ENCODE data around the gene MEF2D. TPM values are rescaled to one million over a fixed set of nuclear protein-coding genes. Genes with fewer than 3 reads are reported as not detected.

MEF2D gene
- polyA plus RNA-seq, 4 donors = 21.1 to 30.2 (median 24.2) TPM

DNA sequence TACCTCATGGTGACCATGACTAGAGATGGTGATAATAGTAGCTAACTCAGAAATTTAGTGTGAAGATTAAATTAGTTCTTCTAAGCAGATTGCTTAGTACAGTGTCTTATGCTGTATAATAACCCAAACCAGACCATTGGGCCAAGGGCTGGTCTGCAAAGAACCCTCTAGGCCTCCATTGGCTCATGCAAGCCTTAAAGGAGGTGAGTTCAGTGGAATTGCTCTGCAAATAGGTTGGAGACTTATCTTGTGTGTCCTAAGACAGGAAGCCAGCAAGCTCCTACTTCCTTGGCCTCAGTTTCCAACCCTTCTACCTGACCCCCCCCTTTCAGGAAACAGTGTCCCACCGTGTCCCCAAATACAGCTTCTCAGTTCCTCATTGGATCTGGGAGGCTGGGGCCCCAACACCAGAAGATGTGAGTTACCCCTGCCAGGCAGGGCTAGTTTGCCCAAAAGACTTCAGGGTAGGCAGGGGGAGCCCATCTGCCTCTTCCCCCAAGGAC, 1.9 kb upstream of the MEF2D start:
- DNase-seq (ENCODE audit: low read depth in 4 of 4, low spot score in 3 of 4) = no peak

DNA sequence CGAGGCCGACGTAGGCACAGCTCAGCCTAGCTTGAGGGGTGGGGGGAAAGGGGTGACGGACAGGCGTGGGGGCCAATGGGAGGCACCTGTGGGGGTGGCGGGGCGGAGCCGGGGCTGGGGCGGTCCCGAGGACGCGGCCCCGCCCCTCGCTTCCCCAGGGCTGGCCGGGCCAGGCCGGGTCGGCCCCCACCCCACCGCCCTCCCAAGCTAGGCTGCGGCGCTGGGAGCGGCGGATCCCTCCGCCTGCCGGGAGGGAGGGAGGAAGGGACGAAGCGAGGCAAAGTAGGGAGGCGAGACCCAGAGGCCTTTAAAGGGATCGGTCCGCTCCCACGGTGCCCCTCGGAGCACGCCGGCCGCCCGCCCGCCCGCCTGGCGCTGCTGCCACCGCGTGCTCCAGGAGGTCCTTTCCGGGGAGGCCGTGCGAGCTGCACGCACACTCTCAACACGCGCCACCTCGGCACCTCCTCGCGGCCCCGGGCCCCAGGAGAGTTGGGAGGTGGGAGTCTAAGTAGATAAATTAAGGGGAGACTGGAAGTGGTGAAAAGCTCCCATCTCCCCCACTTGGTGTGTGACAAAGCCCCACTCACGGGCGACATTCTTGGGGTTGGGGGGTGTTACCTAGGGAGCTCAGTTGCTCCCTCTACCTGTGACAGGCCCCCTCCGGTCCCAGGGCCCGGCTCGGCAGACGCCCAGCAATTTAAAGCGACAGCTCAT, 375 bp upstream of the MEF2D start:
- DNase-seq (ENCODE audit: low read depth in 4 of 4, low spot score in 3 of 4) = peak; percentile 80 to 92 (median 89)

DNA sequence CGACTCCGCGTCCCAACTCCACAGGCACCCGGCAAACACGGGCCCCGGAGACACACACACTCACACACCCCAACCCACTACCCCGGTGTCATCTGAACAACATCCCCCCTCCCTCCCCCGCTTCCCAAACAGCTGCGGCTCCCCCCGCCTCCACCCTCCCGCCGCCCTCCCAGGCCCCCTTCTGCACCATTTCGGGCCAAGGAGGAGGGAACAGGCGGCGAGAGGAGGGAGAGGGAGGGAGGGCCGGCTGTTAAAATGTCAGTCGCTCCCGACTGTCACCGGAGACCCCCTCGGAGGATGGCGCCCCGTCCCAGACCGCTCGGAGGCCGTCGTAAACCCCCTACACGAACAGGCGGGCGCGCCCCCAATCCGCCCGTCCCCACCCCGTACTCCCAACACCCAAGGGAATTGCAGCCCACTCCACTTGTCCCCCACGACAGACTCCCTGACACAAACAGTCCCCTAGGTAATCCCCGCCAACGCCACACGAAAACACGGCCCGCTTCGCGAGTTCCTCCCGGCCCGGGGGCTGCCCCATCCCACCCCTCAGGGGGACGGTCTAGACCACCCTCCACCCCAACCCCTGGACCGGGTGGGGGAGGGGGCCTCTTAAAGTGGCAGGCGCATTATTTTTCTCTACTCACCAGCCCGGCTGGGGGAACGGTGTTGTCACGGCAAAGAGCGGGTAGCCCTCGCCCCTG, 583 bp downstream of the MEF2D start:
- no peak for DNase-seq (ENCODE audit: low read depth in 4 of 4, low spot score in 3 of 4)

DNA sequence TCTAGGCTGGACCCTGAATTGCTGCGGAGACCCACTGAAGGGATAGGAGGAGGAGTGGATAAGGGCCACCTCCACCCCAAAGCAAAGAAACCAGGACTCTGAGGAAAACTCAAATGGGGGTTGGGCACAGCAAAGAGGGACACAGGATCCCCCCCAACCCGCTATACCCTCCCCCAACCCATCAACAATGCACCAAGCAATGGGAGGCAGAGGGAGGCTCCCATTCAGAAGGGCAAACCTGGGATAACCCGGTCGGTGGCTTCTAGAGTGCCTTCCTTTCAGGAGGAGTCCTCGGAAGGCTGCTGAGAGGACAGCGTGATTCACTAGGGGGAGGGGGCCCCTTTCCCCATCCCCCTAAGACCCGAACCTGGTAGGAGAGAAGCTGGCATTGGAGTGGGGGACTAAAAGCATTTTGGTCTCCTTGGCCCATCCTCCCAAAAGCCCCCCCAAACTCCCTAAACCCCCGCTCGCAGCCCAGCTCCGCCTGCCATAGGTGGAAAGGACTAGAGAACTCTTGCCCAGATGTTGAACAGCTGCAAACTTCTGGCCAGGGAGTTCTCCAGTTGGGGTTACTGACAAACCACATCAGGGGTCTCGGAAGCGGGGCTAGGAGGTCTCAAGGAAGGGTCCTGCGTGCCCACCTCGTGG, 1.3 kb downstream of the MEF2D start:
- peak in 1 of 4 donors; percentile 48 for DNase-seq (ENCODE audit: low read depth in 4 of 4, low spot score in 3 of 4)

DNA sequence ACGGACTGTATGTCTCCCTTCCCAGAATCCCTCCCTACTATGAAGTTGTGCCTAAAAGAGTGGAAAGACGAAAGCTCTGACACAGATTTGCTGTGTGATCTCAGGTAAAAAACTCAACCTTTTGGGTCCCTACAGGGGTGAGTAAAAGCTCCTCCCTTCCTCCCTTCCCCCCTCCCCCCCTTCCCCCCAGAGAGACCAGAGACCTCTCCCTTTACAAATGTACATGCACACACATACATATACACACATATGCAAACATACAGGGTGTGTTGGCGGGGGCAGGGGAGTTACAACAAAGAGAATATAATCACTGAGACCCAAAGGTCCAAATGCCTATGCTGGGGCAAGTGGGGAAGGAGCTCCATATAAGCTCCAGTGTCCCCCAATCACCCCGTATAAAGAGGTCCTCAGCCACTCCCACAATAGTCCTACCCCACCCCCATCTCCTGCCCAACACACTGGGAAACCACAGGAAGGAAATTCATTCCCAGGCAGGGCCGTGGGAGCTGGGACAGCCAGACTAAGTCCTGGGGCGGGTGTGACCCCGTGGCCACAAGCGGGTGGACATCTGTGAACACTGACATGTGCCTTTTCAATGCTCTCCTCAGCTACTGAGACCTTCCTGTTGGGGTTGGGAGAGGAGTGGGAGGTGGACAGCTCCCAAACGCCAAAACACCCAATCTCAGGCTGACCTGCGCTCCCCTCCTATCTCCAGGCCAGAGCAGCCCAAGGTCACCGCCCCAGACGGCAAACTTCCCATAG, 2.0 kb downstream of the MEF2D start:
- DNase-seq (ENCODE audit: low read depth in 4 of 4, low spot score in 3 of 4) = no peak

DNA sequence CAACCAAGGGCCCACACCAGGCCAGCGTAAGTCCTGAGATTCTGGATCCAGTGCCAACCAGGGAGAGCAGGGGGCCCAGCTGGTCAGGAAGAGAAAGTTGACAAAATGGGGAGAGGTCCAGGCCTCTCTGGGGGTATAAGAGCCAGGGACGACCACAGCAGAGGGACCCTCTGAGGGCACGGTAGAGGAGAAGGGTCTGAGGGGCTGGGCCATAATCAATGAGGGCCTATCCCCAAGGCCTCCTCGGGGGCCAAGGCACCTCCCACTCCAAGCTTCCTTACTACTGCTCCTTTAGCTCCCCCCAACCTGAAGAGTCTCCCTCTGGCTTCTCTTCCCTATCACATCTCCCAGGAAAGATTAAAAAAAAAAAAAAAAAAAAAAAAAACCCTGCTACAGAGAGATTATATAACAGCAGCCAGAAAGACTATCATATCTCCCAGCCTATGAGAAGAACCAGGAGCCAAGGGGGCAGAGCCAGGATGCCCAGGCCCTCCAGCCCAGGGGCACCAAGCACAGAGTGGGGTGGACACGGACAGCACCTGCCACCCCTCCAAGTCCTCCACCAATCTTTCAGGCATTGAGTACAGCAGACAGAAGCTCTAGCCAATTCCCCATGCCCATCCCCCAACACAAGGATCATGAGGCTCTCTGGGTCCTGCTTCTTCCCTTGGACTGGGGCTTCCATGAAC, 2.7 kb downstream of the MEF2D start:
- DNase-seq (ENCODE audit: low read depth in 4 of 4, low spot score in 3 of 4) = no peak

DNA sequence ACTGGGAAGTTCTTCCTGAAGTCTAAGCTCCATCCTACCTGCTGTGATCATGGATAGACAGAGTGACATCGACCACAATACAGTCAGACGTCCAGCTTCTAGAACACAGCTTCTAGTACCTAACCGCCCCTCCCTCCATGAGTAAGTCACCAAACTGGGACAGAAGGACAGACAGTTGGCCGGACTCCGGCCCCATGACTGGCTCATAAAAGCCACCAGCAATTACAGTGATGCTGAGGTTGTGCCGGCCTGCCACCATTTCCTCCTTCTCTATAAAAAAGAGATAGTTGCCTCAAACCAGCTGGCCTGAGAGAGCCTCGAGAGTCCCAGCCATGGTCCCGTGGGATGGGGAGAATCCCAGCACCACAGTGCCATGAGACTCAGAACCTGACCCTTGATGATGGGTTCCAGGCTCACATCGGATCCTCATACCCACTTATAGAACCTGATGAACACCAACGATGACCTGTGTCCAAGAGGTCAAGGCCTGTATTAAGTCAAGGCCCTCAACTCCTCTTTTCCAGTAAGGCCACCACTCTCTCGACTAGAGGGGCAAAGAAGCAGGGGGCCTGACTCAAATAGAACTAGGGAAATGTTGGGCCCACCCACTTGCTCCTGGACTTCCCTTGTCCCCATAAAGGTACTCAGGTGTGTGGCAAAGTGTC, 3.4 kb downstream of the MEF2D start:
- DNase-seq (ENCODE audit: low read depth in 4 of 4, low spot score in 3 of 4) = no peak

DNA sequence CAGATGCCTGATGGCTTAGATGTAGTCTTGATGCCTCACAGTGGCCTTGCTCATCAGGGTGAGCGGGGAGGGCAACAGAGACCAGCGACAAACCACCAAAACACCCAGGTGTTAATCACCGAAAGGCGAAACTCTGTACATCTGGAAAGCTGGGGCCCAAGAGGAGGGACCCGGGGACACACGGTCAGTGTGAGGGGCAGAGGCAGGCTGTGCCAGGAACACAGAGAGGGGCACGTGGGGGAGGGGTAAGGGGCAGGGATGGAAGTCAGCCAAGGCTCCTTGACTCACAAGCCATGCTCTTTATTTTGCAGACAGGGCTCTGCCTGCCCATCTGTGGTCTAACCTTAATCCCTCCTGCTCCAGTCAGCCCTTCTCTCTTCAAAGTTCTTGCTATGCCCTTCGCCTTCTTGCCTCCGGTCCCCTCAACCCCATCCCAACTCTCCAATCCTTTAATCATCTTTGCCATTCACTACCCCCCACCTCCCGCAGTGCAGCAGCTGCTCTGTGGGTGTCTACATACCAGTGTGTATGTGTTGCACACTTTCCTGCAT, 4.3 kb downstream of the MEF2D start:
- DNase-seq (ENCODE audit: low read depth in 4 of 4, low spot score in 3 of 4) = no peak

DNA sequence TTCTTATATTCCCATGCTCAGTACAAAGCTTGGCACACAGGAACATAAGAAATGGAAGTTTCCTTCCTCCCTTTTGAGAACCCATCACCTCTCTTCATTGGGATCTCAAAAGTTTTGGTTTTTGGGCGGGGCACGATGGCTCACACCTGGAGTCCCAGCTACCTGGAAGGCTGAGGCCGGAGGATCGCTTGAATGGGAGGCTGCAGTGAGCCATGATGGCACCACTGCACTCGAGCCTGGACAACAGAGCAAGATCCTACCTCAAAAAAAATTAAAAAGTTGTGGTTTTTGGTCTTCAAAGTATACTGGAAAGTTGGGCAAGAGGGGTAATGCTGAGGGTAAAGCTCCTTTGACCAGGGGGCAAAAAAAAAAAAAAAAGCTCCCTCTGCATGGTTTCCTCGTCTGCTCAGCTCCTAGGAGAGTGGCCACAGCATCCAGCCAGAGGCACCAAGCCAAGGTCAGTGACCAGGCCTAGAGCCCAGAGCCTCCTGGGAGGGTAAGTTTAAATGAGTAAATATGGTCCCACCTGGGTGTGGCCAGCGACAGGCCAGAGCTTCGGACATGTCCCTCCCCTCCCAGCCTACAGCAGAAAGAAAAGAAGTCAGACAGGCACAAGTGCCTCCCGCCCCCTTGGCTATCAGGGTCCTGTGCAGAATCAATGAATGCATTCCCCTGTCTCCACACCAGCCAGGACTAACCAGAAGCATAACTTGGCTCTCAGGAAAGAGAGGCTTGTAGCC, 5.0 kb downstream of the MEF2D start:
- DNase-seq (ENCODE audit: low read depth in 4 of 4, low spot score in 3 of 4) = no peak

DNA sequence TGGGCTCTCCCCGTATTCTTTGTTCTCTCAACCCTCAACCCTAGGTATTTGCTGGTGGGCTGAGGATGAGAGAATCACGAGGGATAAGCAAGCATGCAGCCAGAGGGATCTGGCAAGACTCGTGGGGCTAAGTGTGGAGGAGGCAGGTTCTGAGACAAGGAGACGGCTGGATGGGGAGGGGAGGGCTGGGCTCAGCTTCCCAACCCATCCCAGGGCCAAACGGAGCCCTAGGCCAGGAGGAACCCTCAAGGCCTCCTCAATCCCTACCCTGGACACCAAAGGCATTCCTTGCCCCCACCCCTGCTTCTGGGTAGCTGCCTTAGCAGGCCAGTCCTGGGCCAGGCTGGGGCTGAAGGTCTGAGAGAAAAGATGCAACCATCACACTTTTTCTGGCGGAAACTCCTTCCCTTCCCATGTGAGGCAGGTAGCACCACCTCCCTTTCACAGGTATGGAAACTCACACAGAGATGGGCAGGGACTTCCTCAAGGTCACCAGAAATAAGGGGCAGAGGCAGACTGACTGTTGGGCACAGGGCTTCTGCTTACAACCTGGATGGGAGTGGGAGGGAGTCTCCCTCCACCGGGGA, 6.2 kb downstream of the MEF2D start:
- no peak for DNase-seq (ENCODE audit: low read depth in 4 of 4, low spot score in 3 of 4)

DNA sequence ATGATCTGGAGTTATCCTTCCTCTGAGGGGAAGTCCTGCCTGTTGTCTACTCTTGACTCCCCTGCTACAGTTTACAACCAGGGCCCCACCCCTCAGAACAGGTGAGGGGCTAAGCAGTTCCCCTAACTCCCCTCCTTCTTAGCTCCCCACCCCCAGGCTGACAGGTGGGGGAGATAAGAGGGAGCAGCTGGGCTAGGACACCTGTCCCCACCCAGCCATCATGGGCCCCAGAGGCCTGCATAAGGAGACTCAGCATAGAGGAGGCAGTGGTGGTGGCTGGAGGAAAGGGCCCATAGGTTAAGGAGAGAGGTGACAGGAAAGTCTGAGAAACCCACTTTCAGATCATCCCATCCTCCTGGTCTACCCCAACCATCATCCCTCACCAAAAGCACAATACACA, 6.8 kb downstream of the MEF2D start:
- DNase-seq (ENCODE audit: low read depth in 4 of 4, low spot score in 3 of 4) = no peak

DNA sequence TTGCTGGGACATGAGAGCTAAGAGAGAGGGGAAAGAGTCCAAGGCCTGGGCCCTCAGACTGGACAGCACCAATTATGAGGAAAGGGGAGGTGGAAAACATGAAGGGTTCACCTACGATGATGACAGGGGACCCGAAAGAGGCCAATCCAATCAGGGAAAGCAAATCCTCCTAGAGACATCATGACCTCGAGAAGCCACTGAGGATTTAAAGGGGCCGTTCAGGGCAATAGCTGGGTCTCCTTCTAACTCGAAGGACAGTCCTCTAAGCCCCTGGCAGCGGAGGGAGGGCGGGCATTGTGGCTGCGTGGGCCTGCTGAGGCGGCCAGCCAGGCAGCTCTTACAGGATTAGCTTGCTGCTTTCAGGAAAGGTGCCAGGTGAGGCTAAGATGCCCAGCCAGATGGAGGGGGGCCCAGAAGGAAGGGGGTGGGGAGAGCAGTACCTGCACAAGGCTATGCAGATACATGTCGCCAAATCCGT, 7.4 kb downstream of the MEF2D start:
- no peak for DNase-seq (ENCODE audit: low read depth in 4 of 4, low spot score in 3 of 4)

DNA sequence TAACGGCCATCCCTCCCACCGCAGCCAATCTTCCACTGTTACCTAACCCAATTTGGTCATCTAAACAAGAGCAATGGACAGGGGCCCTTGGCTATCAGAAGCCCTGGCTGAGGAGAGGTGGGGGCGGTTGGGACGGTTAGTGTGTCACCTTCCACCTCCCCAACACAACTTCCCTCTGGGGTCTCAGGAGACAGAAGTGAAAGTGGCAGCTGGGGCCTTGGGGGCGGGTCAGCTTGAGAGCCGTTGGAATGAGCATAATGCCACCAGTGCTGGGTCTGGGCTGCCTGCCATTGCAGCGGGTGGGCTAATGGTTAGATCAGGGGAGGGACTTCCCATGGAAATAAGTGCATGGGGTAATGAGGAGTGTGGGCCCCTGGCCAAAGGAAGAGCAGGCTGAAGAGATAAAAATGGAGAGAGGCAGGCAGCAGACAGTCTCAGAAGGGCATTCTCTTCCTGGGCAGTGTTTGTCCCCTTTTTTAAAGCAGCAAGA, 7.9 kb downstream of the MEF2D start:
- no peak for DNase-seq (ENCODE audit: low read depth in 4 of 4, low spot score in 3 of 4)

DNA sequence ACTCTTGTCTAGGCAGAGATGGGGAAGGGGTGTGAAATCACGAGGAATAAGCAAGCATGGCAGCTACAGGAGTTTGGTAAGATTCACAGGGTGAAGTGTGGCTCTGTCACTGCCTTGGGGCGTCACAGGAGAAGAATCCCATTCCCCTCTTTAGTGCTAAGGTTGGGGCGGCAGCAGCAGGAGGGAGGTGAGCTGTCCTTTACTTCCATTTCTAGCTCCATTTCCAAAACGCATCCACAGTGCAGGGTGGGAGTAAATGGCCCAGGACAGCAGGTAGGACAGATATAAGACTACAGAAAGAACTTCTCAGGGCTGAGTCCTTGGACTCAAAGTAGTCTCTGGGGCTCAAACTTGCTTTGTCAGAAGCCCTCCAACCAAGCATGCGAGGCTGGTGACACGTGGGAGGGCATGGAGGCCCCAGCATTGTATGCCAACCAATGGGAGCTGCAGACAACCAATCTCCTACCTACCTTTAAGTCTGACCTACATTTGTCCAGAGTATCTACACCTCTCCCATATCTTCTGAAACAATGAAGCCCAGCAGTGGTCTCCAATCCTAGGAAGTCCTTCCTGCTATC, 8.5 kb downstream of the MEF2D start:
- no peak for DNase-seq (ENCODE audit: low read depth in 4 of 4, low spot score in 3 of 4)

DNA sequence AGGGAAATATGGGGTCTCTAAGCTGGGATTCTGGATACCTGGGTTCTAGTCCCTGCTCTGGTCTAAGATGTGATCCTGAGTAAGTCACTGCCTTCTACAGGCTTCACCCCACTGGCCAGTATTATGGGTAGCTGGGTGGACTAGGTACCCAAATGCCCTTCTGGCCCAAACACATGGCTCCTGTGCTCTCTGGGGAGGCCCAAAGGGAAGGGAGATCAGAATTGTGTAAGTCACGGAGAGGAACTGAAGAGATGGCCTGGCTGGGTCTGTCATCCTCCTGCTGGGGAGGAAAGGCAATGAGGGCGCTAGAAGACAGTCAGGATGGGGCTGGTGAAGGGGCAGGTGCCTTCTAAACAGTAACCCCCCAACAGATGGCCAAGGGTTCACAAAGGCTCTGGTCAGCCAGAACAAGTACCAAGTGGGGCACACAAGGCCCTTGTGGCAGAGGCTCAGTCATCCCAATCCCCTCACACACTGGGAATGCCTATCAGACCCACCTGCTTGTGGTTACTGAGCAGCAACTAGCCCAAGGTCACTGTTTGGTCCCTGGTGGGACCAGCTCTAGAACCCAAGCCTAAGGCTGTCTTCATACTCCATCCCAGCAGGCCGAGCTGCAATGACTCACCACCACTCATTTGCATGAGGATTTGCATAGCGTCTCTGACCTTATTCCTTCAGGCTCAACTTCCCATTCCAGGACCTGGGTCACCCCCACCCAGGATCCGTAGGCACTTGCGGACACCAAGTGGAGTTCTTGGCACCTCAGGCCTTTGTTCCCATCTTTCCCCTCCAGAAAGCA, 9.2 kb downstream of the MEF2D start:
- DNase-seq (ENCODE audit: low read depth in 4 of 4, low spot score in 3 of 4) = no peak

DNA sequence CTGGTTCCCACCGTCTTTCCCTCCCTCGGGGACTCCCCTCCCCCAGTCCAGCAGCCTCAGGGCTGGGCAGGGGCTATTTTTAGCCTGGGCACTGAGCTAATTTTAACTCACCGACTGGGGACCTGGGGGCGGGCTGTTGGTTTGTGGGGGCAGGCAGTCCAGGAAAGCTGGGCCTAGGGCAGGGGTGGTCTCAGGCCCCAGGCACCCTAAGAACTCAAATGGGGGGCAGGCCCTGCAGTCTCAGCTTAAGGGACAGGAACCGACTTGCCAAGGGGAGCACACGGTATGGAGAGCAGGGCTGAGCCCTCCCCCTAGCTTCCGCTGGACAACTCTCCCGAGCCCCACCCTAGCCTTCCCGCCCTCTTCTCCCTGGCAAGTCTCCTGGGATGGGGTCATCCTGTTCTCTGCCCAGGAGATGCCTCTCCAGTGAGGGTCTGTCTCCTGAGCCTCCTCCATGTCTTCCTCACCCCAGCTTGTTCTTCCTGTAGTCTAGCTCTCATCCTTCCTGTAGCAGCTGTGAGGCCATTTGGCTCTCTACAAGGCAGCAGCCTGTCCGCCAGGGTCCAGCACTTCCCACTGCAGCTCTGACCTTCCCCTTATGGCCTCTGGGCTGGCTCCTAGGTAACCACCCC, 10.1 kb downstream of the MEF2D start:
- DNase-seq (ENCODE audit: low read depth in 4 of 4, low spot score in 3 of 4) = no peak

DNA sequence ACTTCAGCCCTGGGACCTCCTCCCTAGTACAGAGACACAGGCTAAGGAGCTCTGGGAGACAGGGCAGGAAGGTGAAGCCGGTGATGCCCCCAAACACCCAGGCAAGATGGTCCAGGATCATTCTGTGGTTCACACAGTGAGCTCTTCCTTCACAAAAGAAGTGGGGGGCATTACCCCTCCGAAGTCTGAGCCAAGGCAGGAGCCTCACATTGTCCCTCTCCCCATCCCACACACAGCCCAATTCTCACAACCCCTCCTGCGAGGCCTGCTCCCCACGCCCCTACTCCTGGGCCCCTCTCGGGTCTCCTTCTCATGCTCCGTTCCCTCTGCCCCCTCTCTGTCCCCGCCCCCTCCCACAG, 10.7 kb downstream of the MEF2D start:
- no peak for DNase-seq (ENCODE audit: low read depth in 4 of 4, low spot score in 3 of 4)
